Epithelial cell of proximal tubule (primary cell): ENCODE results near the gene OR10A2. TPM values are rescaled to one million over a fixed set of nuclear protein-coding genes. Genes with fewer than 3 reads are reported as not detected.
A peak's percentile ranks its signal among the peaks of the same experiment; 100 is the strongest.

Source experiments
- DNase-seq: peaks from one replicate; pipeline ENCODE4 v3.0.0-alpha.2; 2011; ENCODE audit warnings: low read depth
- H3K4me3 ChIP-seq: 2 replicates; pipeline ENCODE4 v1.5.1; 2011; ENCODE audit warnings: low read depth, mild to moderate bottlenecking, low read length
- total RNA-seq: library from RNA; depleted of rRNA; stranded (reverse); fragments of >200 nt; gene quantifications from 2 replicates; pipeline ENCODE4 v1.2.3, GENCODE V29; 2015
- TF ChIP-seq, protein P1 (sequence below): conservative IDR thresholded peaks from 2 replicates; pipeline ENCODE4 v1.5.1; 2012; ENCODE audit warnings: low read depth, mild to moderate bottlenecking, low read length

OR10A2 gene, protein sequence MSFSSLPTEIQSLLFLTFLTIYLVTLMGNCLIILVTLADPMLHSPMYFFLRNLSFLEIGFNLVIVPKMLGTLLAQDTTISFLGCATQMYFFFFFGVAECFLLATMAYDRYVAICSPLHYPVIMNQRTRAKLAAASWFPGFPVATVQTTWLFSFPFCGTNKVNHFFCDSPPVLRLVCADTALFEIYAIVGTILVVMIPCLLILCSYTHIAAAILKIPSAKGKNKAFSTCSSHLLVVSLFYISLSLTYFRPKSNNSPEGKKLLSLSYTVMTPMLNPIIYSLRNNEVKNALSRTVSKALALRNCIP
- total RNA-seq: not detected in 2 replicates

GRCh38 chr11:6862961-6863360, at the start of gene OR10A2:
Gene OR10A2 (plus strand): TSS chr11:6863057. CDS start chr11:6869755, 6,698 bp downstream.
- no peak for DNase-seq
- H3K4me3 ChIP-seq: no peak within 1 kb of the TSS
- TF ChIP-seq, protein P1, sequence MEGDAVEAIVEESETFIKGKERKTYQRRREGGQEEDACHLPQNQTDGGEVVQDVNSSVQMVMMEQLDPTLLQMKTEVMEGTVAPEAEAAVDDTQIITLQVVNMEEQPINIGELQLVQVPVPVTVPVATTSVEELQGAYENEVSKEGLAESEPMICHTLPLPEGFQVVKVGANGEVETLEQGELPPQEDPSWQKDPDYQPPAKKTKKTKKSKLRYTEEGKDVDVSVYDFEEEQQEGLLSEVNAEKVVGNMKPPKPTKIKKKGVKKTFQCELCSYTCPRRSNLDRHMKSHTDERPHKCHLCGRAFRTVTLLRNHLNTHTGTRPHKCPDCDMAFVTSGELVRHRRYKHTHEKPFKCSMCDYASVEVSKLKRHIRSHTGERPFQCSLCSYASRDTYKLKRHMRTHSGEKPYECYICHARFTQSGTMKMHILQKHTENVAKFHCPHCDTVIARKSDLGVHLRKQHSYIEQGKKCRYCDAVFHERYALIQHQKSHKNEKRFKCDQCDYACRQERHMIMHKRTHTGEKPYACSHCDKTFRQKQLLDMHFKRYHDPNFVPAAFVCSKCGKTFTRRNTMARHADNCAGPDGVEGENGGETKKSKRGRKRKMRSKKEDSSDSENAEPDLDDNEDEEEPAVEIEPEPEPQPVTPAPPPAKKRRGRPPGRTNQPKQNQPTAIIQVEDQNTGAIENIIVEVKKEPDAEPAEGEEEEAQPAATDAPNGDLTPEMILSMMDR: no peak

- H3K4me3 ChIP-seq: no peak overlapping the region
- DNase-seq: peak; percentile 26
- TF ChIP-seq, protein P1: no peak
Measured at GRCh38 chr11:6813656-6814055, 49.2 kb upstream of the OR10A2 start.

DNA sequence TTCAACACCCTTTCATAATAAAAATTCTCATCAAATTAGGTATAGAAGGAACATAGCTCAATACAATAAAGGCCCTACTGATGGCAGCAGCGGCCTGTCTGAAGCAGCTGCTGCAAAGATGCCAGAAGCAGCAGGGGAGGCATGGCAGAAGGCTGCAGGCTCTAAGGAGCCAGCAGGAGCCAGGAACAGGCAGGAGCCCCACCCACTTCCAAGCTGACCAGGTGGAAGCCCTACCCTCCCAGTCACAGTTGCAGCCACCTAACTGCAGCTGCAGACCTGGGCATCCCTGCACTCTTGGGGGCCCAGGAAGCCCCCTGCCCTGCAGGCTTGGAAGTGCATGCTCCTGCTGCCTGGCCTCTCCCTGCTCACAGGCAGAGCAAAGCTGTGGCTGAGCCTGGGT, 45.2 kb upstream of the OR10A2 start:
- DNase-seq: no peak
- TF ChIP-seq, protein P1: no peak
- H3K4me3 ChIP-seq: no peak overlapping the region

DNA sequence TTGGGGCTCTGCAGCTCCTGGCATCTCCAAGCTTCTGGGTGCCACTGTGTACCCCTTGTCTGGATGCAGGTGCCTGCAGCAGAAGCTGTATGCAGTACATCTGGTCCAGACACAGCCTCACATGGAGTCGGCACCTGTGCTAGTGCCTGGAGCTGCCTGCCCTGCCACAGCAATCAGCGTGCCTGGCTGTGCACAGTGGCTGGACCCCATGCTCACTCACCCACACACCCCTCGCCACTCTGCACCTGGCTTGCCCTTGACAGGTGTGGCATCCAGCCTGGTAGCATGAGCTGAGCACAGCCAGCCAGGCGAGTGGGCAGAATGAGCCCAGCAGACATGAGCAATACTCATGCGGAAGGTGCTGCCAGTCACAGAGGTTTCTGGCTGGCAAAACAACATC, 43.9 kb upstream of the OR10A2 start:
- TF ChIP-seq, protein P1: no peak
- H3K4me3 ChIP-seq: no peak overlapping the region
- DNase-seq: no peak

- H3K4me3 ChIP-seq: no peak overlapping the region
- DNase-seq: no peak
- TF ChIP-seq, protein P1: no peak
Measured at GRCh38 chr11:6824136-6824823, 38.6 kb upstream of the OR10A2 start.

GRCh38 chr11:6825231-6825744, 37.6 kb upstream of the OR10A2 start:
- TF ChIP-seq, protein P1: no peak
- no peak overlapping the region for H3K4me3 ChIP-seq
- DNase-seq: no peak
